ENCODE data around the gene C11orf24. TPM values are rescaled to one million over a fixed set of nuclear protein-coding genes. Genes with fewer than 3 reads are reported as not detected.
"Not testable (repeated sequence)": the region's sequence is repeated elsewhere in the genome, so short reads cannot be mapped to it uniquely, and the experiment has no call there.

C11orf24 gene
- total and polyA plus RNA-seq, 12 donors, result 14.9 to 62.2 (median 30.8) TPM

DNA sequence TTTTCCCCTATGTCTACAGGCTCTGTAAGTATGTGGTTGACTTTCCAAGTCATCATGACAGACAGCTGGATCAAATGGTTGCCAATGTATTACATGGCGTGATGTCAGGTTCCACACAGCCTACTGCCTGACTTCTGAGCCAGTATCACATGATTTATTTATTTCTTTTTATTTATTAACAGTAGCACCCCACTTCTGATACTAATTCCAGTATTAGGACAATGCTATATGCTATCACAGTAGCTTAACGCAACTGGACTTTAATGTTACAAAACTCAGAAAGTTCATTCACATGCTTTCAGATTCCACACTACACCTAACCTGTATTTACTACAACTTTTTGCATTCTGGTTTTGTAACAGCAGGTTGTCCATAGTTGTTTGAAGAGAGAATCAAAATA is 17.7 kb upstream of the C11orf24 start:
- Histone ChIP-seq H3K9me3 (peaks cover 0 to 9% (median 0%) of the 10 kb centered on the region in 11 donors), H3K36me3 (no peaks in the 10 kb centered on the region), H3K27me3 (no peaks in the 10 kb centered on the region), H3K27ac (no peak overlapping the region), H3K4me1 (peaks cover 0 to 3% (median 0%) of the 10 kb centered on the region in 9 donors), H3K4me3 (no peak overlapping the region)
- TF ChIP-seq, protein P1, sequence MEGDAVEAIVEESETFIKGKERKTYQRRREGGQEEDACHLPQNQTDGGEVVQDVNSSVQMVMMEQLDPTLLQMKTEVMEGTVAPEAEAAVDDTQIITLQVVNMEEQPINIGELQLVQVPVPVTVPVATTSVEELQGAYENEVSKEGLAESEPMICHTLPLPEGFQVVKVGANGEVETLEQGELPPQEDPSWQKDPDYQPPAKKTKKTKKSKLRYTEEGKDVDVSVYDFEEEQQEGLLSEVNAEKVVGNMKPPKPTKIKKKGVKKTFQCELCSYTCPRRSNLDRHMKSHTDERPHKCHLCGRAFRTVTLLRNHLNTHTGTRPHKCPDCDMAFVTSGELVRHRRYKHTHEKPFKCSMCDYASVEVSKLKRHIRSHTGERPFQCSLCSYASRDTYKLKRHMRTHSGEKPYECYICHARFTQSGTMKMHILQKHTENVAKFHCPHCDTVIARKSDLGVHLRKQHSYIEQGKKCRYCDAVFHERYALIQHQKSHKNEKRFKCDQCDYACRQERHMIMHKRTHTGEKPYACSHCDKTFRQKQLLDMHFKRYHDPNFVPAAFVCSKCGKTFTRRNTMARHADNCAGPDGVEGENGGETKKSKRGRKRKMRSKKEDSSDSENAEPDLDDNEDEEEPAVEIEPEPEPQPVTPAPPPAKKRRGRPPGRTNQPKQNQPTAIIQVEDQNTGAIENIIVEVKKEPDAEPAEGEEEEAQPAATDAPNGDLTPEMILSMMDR (IDR thresholded peaks at IDR 0.05), result no peak
- DNase-seq (no peak), ATAC-seq (no peak)
- WGBS, 2 donors, result 94 to 96% methylated on average over 2 of the region's 2 CpGs
- intact Hi-C loops (cut with DNase I), result no loop called here

DNA sequence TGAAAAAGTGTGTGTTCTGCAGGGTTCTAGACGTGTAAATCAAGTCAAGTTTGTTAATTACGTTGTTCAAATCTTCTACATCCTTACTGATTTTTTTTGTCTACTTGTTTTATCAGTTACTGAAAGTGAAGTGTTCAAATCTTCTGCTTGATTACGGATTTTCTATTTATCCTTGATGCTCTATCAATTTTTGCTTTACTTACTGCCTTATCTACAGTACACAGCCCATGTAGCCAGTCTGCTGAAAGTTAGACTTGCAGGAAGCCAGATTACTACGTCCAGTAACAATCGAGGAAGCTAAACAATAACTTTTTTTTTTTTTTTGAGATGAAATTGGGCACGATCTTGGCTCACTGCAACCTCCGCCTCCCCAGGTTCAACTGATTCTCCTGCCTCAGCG is 15.6 kb upstream of the C11orf24 start:
- TF ChIP-seq, protein P1 (IDR thresholded peaks at IDR 0.05), result no peak
- 67 to 81% methylated on average over 8 of the region's 8 CpGs for WGBS, 2 donors
- DNase-seq (no peak), ATAC-seq (peak in 5 of 8 donors; percentile 38 to 65 (median 55))
- peaks cover 0 to 9% (median 0%) of the 10 kb centered on the region in 11 donors for H3K9me3 ChIP-seq
- H3K4me1 ChIP-seq, result peaks cover 0 to 4% (median 0%) of the 10 kb centered on the region in 9 donors
- no peak overlapping the region for H3K27ac ChIP-seq
- intact Hi-C loops (cut with DNase I), result no loop called here
- no peak overlapping the region for H3K4me3 ChIP-seq
- H3K27me3 ChIP-seq, result no peaks in the 10 kb centered on the region
- H3K36me3 ChIP-seq, result no peaks in the 10 kb centered on the region

DNA sequence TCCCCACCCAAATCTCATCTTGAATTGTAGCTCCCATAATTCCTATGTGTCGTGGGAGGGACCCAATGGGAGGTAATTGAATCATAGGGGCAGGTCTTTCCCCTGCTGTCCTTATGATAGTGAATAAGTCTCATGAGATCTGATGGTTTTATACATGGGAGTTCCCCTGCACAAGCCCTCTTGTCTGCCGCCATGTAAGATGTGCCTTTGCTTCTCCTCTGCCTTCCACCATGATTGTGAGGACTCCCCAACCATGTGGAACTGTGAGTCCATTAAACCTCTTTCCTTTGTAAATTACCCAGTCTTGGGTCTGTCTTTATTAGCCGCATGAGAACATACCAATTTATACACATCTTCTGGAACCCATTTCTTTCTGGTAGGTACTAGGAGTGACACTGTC is 12.8 kb upstream of the C11orf24 start:
- WGBS, 2 donors, result 95 to 96% methylated on average over 3 of the region's 3 CpGs
- H3K36me3 ChIP-seq; DNase-seq; H3K9me3 ChIP-seq; ATAC-seq; H3K4me3 ChIP-seq; intact Hi-C loops (cut with DNase I); H3K27ac ChIP-seq; H3K27me3 ChIP-seq: not testable (repeated sequence)
- peaks cover 0 to 13% (median 0%) of the 10 kb centered on the region in 9 donors for H3K4me1 ChIP-seq

DNA sequence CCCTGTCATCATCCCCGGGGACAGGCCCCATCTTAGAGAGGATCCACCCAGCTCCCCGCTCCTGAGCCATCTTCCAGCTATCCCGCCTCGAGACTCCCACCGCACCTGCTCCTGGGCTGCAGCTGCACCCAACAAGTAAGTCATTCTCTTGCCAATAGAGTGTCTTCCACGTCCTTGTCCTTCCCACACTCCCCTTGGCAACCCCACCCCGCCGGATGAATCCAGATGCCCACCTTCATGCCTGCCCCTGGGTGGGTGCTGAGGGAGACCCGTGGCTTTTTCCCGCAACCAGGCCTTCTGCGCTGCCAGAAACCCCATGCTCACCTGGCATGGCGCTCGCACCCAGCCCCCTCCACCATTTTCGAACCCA is 11.1 kb upstream of the C11orf24 start:
- intact Hi-C loops (cut with DNase I), result no loop called here
- H3K4me1 ChIP-seq, result peaks cover 0 to 13% (median 0%) of the 10 kb centered on the region in 9 donors
- ATAC-seq (no peak), DNase-seq (no peak)
- H3K4me3 ChIP-seq, result no peak overlapping the region
- 89 to 95% methylated on average over 14 of the region's 14 CpGs for WGBS, 2 donors
- H3K9me3 ChIP-seq, result no peaks in the 10 kb centered on the region
- no peaks in the 10 kb centered on the region for H3K27me3 ChIP-seq
- peak overlapping the region in 1 of 10 donors; percentile 40 for H3K27ac ChIP-seq
- H3K36me3 ChIP-seq, result no peaks in the 10 kb centered on the region
- TF ChIP-seq, protein P1 (IDR thresholded peaks at IDR 0.05), result no peak

DNA sequence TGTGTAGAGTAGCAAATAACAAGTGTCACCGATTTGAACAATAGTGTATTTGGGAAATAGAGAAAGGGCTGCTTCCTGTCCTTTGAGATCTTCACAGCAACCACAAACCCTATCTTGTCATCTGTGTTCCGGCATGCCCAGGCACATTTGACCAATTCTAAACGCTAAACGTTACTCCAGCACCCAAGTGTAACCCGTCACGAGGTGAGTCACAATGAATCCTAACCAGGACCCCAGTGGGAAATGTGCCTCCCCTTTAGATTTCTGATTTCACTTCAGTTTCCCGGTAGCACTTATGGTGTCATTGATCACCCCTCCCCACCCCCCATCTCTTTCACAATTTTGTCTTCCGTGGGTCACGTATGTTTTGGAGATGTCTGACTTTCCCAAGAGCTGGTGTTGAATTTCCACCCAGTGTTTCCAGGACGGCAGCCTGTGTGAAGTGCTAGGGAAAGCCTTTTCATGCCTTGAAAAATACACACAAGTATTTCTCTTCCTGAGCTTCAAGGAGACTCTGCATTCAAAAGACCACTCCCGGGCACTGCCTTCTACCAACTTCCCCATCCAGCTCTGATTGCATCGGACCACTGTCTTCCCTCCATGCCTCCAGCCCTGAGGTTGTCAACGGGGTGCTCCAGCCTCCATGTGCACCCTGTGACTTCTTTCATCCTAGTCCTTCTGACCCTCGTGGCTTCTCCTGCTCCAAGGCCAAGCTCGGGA is 10.5 kb upstream of the C11orf24 start:
- WGBS, 2 donors, result 70 to 78% methylated on average over 15 of the region's 15 CpGs
- Histone ChIP-seq H3K27me3 (no peaks in the 10 kb centered on the region), H3K36me3 (no peaks in the 10 kb centered on the region), H3K27ac (peak overlapping the region in 1 of 10 donors; percentile 40), H3K4me1 (peaks cover 0 to 13% (median 0%) of the 10 kb centered on the region in 9 donors), H3K9me3 (no peaks in the 10 kb centered on the region), H3K4me3 (peak overlapping the region in 1 of 10 donors; percentile 23)
- TF ChIP-seq, protein P1 (IDR thresholded peaks at IDR 0.05), result no peak
- intact Hi-C loops (cut with DNase I), result no loop called here
- ATAC-seq (no peak), DNase-seq (no peak)
